GM18505 (cell line): ENCODE data around the gene AP2B1.

Source experiments
- ATAC-seq: cut with Tn5 transposase; IDR thresholded peaks from one replicate; pipeline ENCODE4 v1.9.1; 2021; ENCODE audit not compliant: unreplicated experiment
- POLR2A ChIP-seq: IDR thresholded peaks from 4 replicates; pipeline ENCODE4 v1.6.1; 2011; ENCODE audit warnings: borderline replicate concordance; ENCODE audit not compliant: insufficient read depth, insufficient read length; ENCODE audit errors: extremely low read depth

Gene AP2B1

GRCh38 chr17:35587074-35587961 lies at the start of gene AP2B1:
AP2B1 (plus strand) TSS chr17:35587322; CDS start chr17:35594031, 6,709 bp downstream.
- ATAC-seq, result peak; percentile 82
- TF ChIP-seq POLR2A, result peak; percentile 74

- peak; percentile 55 for TF ChIP-seq POLR2A
- ATAC-seq, result no peak
Measured at GRCh38 chr17:35537601-35538141, 49.5 kb upstream of the AP2B1 start, which contains the start of gene SLFN12L. SLFN12L (minus strand) TSS chr17:35537678; CDS start chr17:35522364, 15,314 bp downstream.

GRCh38 chr17:35539659-35540026 lies 47.5 kb upstream of the AP2B1 start:
- TF ChIP-seq POLR2A, result no peak
- no peak for ATAC-seq

GRCh38 chr17:35540589-35541404 lies 46.3 kb upstream of the AP2B1 start:
- TF ChIP-seq POLR2A, result peak; percentile 35
- no peak for ATAC-seq

- ATAC-seq, result no peak
- no peak for TF ChIP-seq POLR2A
Measured at GRCh38 chr17:35541434-35541833, 45.7 kb upstream of the AP2B1 start.

GRCh38 chr17:35542990-35543389 lies 44.1 kb upstream of the AP2B1 start:
- no peak for ATAC-seq
- no peak for TF ChIP-seq POLR2A

GRCh38 chr17:35543856-35544255 lies 43.3 kb upstream of the AP2B1 start:
- ATAC-seq, result no peak
- TF ChIP-seq POLR2A, result no peak

GRCh38 chr17:35545150-35545549 lies 42.0 kb upstream of the AP2B1 start:
- no peak for ATAC-seq
- no peak for TF ChIP-seq POLR2A

GRCh38 chr17:35546487-35546886 lies 40.6 kb upstream of the AP2B1 start:
- no peak for TF ChIP-seq POLR2A
- ATAC-seq, result no peak

GRCh38 chr17:35548208-35548810 lies 38.8 kb upstream of the AP2B1 start:
- TF ChIP-seq POLR2A, result no peak
- ATAC-seq, result no peak

- no peak for ATAC-seq
- no peak for TF ChIP-seq POLR2A
Measured at GRCh38 chr17:35548978-35549377, 38.1 kb upstream of the AP2B1 start.

GRCh38 chr17:35553310-35553709 lies 33.8 kb upstream of the AP2B1 start:
- TF ChIP-seq POLR2A, result no peak
- ATAC-seq, result no peak

- no peak for TF ChIP-seq POLR2A
- no peak for ATAC-seq
Measured at GRCh38 chr17:35554668-35555067, 32.5 kb upstream of the AP2B1 start.

- ATAC-seq, result no peak
Measured at GRCh38 chr17:35555691-35556090, 31.4 kb upstream of the AP2B1 start.

GRCh38 chr17:35557353-35557752 lies 29.8 kb upstream of the AP2B1 start:
- no peak for ATAC-seq
- no peak for TF ChIP-seq POLR2A

More at GRCh38 chr17:35555691-35556090, 31.4 kb upstream of the AP2B1 start:
- no peak for TF ChIP-seq POLR2A
